SK-N-SH (cell line): ENCODE data around the gene LCN1. TPM values are rescaled to one million over a fixed set of nuclear protein-coding genes. Genes with fewer than 3 reads are reported as not detected.
"Not testable (repeated sequence)": the region's sequence is repeated elsewhere in the genome, so short reads cannot be mapped to it uniquely, and the experiment has no call there.

ENCODE experiments used
- CTCF ChIA-PET: fragments of 300-600, 350-600 bp; formaldehyde crosslinking; extraction: SDS; loops from one replicate; lab custom pipeline; 2021; lab: Yijun Ruan, JAX
- POLR2A ChIA-PET: fragments of 350-600 bp; sonication (Branson Sonifier 250); formaldehyde crosslinking; extraction: SDS; loops from one replicate; lab custom pipeline; 2020; ENCODE audit warnings: antibody characterized with exemption, inconsistent platforms; lab: Yijun Ruan, JAX
- DNase-seq: peaks from one replicate; pipeline ENCODE4 v3.0.0; 2012
- H2AFZ ChIP-seq: fragments of 200-600 bp; sonication (generic); 2 replicates; pipeline ENCODE4 v1.8.1; 2016; ENCODE audit warnings: antibody characterized with exemption, mild to moderate bottlenecking, low read depth
- H3F3A ChIP-seq: fragments of 200-600 bp; sonication (generic); replicated peaks from 2 replicates; pipeline ENCODE3; 2016; ENCODE audit warnings: antibody characterized with exemption, mild to moderate bottlenecking; ENCODE audit not compliant: insufficient read depth
- H3K27ac ChIP-seq, 2 experiments: fragments of 200-500 bp in 1 of 2; fragments of 200-600 bp in 1 of 2; sonication (Bioruptor generic) in 1 of 2; sonication (generic), shearing (Covaris generic) in 1 of 2; 2 replicates each; pipeline versions ENCODE4 v1.5.1 to v1.6.1; 2014 to 2016; ENCODE audit warnings: low read depth in 2 of 2, inconsistent platforms in 1 of 2, low read length in 1 of 2, mild to moderate bottlenecking in 1 of 2, mixed read lengths in 1 of 2
- H3K27me3 ChIP-seq: fragments of 200-600 bp; sonication (generic), shearing (Covaris generic); 2 replicates; pipeline ENCODE4 v1.6.1; 2016; ENCODE audit warnings: mixed run types; ENCODE audit not compliant: insufficient read depth
- H3K36me3 ChIP-seq, 2 experiments: fragments of 200-500 bp in 1 of 2; fragments of 200-600 bp in 1 of 2; sonication (Bioruptor generic) in 1 of 2; sonication (generic) in 1 of 2; replicated peaks in 1 of 2; 2 replicates each; pipeline versions ENCODE3 to v1.5.1; 2014 to 2016; ENCODE audit warnings: low read length in 1 of 2, mild to moderate bottlenecking in 1 of 2; ENCODE audit not compliant: insufficient read depth in 2 of 2, control insufficient read depth in 1 of 2
- H3K4me1 ChIP-seq, 2 experiments: fragments of 200-500 bp in 1 of 2; fragments of 200-600 bp in 1 of 2; sonication (Bioruptor generic) in 1 of 2; sonication (generic), shearing (Covaris generic) in 1 of 2; 2 replicates each; pipeline versions ENCODE4 v1.5.1 to v1.6.1; 2014 to 2016; ENCODE audit warnings: low read depth in 1 of 2, low read length in 1 of 2, mixed run types in 1 of 2; ENCODE audit not compliant: insufficient read depth in 2 of 2, control insufficient read depth in 1 of 2
- H3K4me2 ChIP-seq: fragments of 200-600 bp; sonication (generic), shearing (Covaris generic); 2 replicates; pipeline ENCODE4 v1.6.1; 2017; ENCODE audit warnings: mixed run types
- H3K4me3 ChIP-seq, 2 experiments: fragments of 200-500 bp in 1 of 2; fragments of 200-600 bp in 1 of 2; sonication (Bioruptor generic) in 1 of 2; sonication (generic), shearing (Covaris generic) in 1 of 2; 2 replicates each; pipeline versions ENCODE4 v1.5.1 to v1.8.1; 2014 to 2016; ENCODE audit warnings: low read depth in 2 of 2, inconsistent platforms in 1 of 2, low read length in 1 of 2, mild to moderate bottlenecking in 1 of 2, mixed read lengths in 1 of 2, moderate library complexity in 1 of 2
- H3K79me2 ChIP-seq: fragments of 200-600 bp; sonication (generic); 2 replicates; pipeline ENCODE4 v1.8.1; 2017; ENCODE audit warnings: mild to moderate bottlenecking; ENCODE audit not compliant: insufficient read depth
- H3K9ac ChIP-seq: fragments of 200-600 bp; sonication (generic); 2 replicates; pipeline ENCODE4 v1.6.1; 2017; ENCODE audit warnings: mixed run types
- H3K9me2 ChIP-seq: fragments of 200-600 bp; sonication (generic); 2 replicates; pipeline ENCODE4 v1.6.1; 2017; ENCODE audit warnings: mixed run types
- H3K9me3 ChIP-seq: fragments of 200-600 bp; sonication (generic); 2 replicates; pipeline ENCODE4 v1.6.1; 2017; ENCODE audit warnings: mixed run types, mild to moderate bottlenecking, moderate library complexity
- H4K20me1 ChIP-seq: fragments of 200-600 bp; sonication (generic); 2 replicates; pipeline ENCODE4 v1.6.1; 2017; ENCODE audit warnings: mild to moderate bottlenecking, mixed run types; ENCODE audit not compliant: insufficient read depth
- CHD2 ChIP-seq: fragments of 150-350 bp; IDR thresholded peaks from 2 replicates; pipeline ENCODE4 v1.6.1; 2018; ENCODE audit warnings: low read length; ENCODE audit not compliant: partially characterized antibody
- EZH2phosphoT487 ChIP-seq: fragments of 200-600 bp; sonication (generic); IDR thresholded peaks from 2 replicates; pipeline ENCODE4 v1.6.1; 2017; ENCODE audit warnings: low read depth, mixed run types, mild to moderate bottlenecking, antibody characterized with exemption, moderate library complexity, borderline replicate concordance
- FOSL2 ChIP-seq: IDR thresholded peaks from 2 replicates; pipeline ENCODE4 v1.4.0; 2012; ENCODE audit warnings: low read depth, mild to moderate bottlenecking, moderate library complexity, borderline replicate concordance
- FOXM1 ChIP-seq: IDR thresholded peaks from 2 replicates; pipeline ENCODE4 v1.4.0; 2012; ENCODE audit warnings: low read depth, mild to moderate bottlenecking
- GABPA ChIP-seq: IDR thresholded peaks from 2 replicates; pipeline ENCODE4 v1.4.0; 2012; ENCODE audit warnings: low read depth, mild to moderate bottlenecking
- JUND ChIP-seq: IDR thresholded peaks from 2 replicates; pipeline ENCODE4 v1.4.0; 2012
- MXI1 ChIP-seq: IDR thresholded peaks from 2 replicates; pipeline ENCODE4 v1.6.1; 2012; ENCODE audit warnings: mild to moderate bottlenecking, low read depth, low read length, improper control_type of control experiment
- POLR2AphosphoS5 ChIP-seq: IDR thresholded peaks from 2 replicates; pipeline ENCODE4 v1.6.1; 2012; ENCODE audit warnings: low read depth, low read length
- TEAD4 ChIP-seq: IDR thresholded peaks from 2 replicates; pipeline ENCODE4 v1.4.0; 2012; ENCODE audit warnings: mild to moderate bottlenecking, borderline replicate concordance; ENCODE audit not compliant: insufficient read depth
- WGBS: methylation state at CpG from one replicate; pipeline ENCODE4 v1.1.6; 2017; ENCODE audit warnings: low lambda C conversion rate; 5-methylcytosine and 5-hydroxymethylcytosine counted together
- polyA plus RNA-seq, 3 experiments: library from polyadenylated mRNA; depleted of rRNA; stranded (reverse); fragments of >200 nt; gene quantifications; 2 replicates each; pipeline ENCODE4 v1.2.3, GENCODE V29; 2012
- TF ChIP-seq, protein P1 (sequence below): IDR thresholded peaks from 2 replicates; pipeline ENCODE4 v1.4.0; 2012; ENCODE audit warnings: low read depth, borderline replicate concordance
- TF ChIP-seq, protein P2 (sequence below): fragments of 150-350 bp; IDR thresholded peaks from 2 replicates; pipeline ENCODE4 v1.6.1; 2016; ENCODE audit warnings: mild to moderate bottlenecking, low read depth, low read length
- TF ChIP-seq, protein P3 (sequence below): IDR thresholded peaks from 2 replicates; pipeline ENCODE4 v1.6.1; 2012; ENCODE audit warnings: mild to moderate bottlenecking, low read depth, low read length, moderate library complexity
- TF ChIP-seq, protein P4 (sequence below): IDR thresholded peaks from 2 replicates; pipeline ENCODE4 v1.4.0; 2012; ENCODE audit warnings: low read depth, borderline replicate concordance

Gene LCN1
- polyA plus RNA-seq, 1 of the 3 experiments (the other 2 are of a cell fraction): not detected

DNA sequence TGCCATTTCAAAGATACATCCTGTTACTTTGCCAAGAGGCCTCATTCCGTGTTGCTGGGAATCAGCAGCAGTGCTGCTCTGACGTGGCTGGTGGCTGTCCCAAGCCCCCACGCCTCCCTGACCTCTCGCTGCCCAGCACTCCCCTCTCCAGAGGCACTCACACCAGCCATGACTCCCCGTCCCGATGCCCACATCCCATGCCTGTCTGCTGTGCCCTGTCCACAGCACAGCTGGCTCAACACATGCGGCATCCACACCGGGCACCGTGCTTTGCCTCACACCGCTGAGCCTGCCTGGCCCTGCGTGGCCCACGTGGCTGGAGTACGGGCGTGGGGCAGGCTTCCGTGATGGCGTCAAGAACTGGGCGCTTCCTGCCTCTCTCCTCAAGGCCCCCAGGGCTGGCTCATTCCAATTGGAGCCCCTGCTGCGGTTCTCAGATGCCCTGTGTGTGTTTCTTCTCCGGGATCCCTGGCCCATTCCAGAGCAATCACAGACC lies 7.8 kb upstream of the LCN1 start:
- 73% methylated on average over 14 of the region's 19 CpGs for WGBS
- Histone ChIP-seq H3K4me3 (no peak overlapping the region), H3K27me3 (no peaks in the 10 kb centered on the region), H3K4me1 (no peaks in the 10 kb centered on the region; a peak in 1 of 4 replicates), H3K36me3 (no peaks in the 10 kb centered on the region), H3K79me2 (no peaks in the 10 kb centered on the region), H2AFZ (no peak overlapping the region), H3K9me3 (no peaks in the 10 kb centered on the region), H3F3A (no peaks in the 10 kb centered on the region), H3K4me2 (no peak overlapping the region), H3K9ac (no peak overlapping the region), H3K9me2 (no peaks in the 10 kb centered on the region), H3K27ac (no peak overlapping the region), H4K20me1 (no peaks in the 10 kb centered on the region)
- CTCF ChIA-PET: interaction anchor here (3.2 kb wide), 1 partner anchor 9 kb away, joined by 23 read pairs; no protein-coding TSS in a partner anchor
- TF ChIP-seq JUND (no peak), MXI1 (no peak), FOXM1 (no peak), TEAD4 (no peak), FOSL2 (no peak), CHD2 (no peak), POLR2AphosphoS5 (no peak), EZH2phosphoT487 (no peak), GABPA (no peak)
- TF ChIP-seq, protein P1, sequence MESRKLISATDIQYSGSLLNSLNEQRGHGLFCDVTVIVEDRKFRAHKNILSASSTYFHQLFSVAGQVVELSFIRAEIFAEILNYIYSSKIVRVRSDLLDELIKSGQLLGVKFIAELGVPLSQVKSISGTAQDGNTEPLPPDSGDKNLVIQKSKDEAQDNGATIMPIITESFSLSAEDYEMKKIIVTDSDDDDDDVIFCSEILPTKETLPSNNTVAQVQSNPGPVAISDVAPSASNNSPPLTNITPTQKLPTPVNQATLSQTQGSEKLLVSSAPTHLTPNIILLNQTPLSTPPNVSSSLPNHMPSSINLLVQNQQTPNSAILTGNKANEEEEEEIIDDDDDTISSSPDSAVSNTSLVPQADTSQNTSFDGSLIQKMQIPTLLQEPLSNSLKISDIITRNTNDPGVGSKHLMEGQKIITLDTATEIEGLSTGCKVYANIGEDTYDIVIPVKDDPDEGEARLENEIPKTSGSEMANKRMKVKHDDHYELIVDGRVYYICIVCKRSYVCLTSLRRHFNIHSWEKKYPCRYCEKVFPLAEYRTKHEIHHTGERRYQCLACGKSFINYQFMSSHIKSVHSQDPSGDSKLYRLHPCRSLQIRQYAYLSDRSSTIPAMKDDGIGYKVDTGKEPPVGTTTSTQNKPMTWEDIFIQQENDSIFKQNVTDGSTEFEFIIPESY: no peak
- TF ChIP-seq, protein P2, sequence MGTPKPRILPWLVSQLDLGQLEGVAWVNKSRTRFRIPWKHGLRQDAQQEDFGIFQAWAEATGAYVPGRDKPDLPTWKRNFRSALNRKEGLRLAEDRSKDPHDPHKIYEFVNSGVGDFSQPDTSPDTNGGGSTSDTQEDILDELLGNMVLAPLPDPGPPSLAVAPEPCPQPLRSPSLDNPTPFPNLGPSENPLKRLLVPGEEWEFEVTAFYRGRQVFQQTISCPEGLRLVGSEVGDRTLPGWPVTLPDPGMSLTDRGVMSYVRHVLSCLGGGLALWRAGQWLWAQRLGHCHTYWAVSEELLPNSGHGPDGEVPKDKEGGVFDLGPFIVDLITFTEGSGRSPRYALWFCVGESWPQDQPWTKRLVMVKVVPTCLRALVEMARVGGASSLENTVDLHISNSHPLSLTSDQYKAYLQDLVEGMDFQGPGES: no peak
- TF ChIP-seq, protein P3, sequence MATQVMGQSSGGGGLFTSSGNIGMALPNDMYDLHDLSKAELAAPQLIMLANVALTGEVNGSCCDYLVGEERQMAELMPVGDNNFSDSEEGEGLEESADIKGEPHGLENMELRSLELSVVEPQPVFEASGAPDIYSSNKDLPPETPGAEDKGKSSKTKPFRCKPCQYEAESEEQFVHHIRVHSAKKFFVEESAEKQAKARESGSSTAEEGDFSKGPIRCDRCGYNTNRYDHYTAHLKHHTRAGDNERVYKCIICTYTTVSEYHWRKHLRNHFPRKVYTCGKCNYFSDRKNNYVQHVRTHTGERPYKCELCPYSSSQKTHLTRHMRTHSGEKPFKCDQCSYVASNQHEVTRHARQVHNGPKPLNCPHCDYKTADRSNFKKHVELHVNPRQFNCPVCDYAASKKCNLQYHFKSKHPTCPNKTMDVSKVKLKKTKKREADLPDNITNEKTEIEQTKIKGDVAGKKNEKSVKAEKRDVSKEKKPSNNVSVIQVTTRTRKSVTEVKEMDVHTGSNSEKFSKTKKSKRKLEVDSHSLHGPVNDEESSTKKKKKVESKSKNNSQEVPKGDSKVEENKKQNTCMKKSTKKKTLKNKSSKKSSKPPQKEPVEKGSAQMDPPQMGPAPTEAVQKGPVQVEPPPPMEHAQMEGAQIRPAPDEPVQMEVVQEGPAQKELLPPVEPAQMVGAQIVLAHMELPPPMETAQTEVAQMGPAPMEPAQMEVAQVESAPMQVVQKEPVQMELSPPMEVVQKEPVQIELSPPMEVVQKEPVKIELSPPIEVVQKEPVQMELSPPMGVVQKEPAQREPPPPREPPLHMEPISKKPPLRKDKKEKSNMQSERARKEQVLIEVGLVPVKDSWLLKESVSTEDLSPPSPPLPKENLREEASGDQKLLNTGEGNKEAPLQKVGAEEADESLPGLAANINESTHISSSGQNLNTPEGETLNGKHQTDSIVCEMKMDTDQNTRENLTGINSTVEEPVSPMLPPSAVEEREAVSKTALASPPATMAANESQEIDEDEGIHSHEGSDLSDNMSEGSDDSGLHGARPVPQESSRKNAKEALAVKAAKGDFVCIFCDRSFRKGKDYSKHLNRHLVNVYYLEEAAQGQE: no peak
- TF ChIP-seq, protein P4, sequence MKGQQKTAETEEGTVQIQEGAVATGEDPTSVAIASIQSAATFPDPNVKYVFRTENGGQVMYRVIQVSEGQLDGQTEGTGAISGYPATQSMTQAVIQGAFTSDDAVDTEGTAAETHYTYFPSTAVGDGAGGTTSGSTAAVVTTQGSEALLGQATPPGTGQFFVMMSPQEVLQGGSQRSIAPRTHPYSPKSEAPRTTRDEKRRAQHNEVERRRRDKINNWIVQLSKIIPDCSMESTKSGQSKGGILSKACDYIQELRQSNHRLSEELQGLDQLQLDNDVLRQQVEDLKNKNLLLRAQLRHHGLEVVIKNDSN: no peak
- POLR2A ChIA-PET: no interaction called here
- DNase-seq: no peak

DNA sequence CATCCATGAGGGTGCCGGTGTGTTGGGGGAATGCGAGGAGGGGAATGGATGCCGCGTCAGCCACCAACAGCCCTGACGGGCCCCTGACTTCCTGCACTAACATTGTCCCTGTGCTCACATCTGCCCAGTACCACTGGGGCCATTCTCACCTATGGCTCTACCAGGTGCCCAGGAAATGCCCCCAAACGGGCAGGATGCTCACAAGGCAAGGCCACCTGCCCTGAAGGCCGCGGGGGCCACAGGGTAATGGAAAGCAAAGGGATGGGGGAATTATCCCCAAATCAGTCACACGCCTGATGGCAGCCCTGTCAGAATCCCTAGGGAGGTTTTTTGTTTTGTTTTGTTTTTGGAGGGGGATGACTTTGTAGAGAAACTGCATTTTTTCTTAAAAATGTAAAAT lies 7.3 kb upstream of the LCN1 start:
- H3K79me2 ChIP-seq, H3K36me3 ChIP-seq, H3K9ac ChIP-seq, DNase-seq, H3K9me3 ChIP-seq, H3K4me1 ChIP-seq, H3K9me2 ChIP-seq, H3F3A ChIP-seq, H3K27me3 ChIP-seq, H3K4me2 ChIP-seq, H2AFZ ChIP-seq, H4K20me1 ChIP-seq, H3K27ac ChIP-seq, POLR2A ChIA-PET, H3K4me3 ChIP-seq: not testable (repeated sequence)
- WGBS: 95% methylated on average over 4 of the region's 9 CpGs
- CTCF ChIA-PET: interaction anchor here (1.0 to 3.2 kb wide), 2 partner anchors 9 to 12 kb away, joined by 3 to 23 read pairs; no protein-coding TSS in a partner anchor
